GM18870 (cell line): ENCODE measurements around the gene MRPL9.
"Not testable (repeated sequence)": the region's sequence is repeated elsewhere in the genome, so short reads cannot be mapped to it uniquely, and the experiment has no call there.

Source experiments
- ATAC-seq: cut with Tn5 transposase; IDR thresholded peaks from one replicate; pipeline ENCODE4 v1.9.1; 2021; ENCODE audit warnings: moderate library complexity; ENCODE audit not compliant: unreplicated experiment

Gene MRPL9

GRCh38 chr1:151737026-151737425 is 26.3 kb downstream of the MRPL9 start:
- no peak for ATAC-seq

DNA sequence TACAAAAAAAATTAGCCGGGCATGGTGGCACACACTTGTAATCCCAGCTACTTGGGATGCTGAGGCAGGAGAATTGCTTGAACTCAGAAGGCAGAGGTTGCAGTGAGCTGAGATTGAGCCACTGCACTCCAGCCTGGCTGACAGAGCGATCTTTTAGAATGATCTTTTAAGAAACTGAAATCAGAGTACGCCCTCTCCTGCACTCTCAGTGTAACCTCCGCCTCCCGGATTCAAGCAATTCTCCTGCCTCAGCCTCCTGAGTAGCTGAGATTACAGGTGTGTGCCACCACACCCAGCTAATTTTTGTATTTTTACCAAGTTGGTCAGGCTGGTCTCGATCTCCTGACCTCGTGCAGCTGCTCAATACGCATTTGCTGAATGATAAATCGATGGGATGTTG is 29.3 kb downstream of the MRPL9 start:
- ATAC-seq: not testable (repeated sequence)

- no peak for ATAC-seq
These were observed 30.2 kb downstream of the MRPL9 start for GRCh38 chr1:151733126-151733525.

DNA sequence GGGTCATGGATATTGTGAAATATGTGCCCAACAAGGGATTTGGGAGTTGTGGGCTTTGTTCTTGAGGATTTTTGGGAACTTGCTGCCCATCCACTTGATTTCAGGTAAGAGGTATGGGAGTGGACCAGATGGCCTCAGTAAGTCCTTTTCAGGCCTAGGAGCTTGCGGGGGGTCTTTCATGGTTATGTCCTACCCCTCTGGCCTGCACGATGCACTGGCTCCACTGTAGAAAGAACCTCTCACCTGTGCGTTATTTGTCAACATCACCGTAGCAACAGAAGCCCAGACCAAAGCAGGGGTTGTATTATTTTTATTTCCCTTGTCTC is 33.4 kb downstream of the MRPL9 start:
- ATAC-seq: no peak

GRCh38 chr1:151729157-151729965 is 33.9 kb downstream of the MRPL9 start:
- ATAC-seq: no peak

GRCh38 chr1:151728151-151729054 is 34.9 kb downstream of the MRPL9 start:
- ATAC-seq: no peak

DNA sequence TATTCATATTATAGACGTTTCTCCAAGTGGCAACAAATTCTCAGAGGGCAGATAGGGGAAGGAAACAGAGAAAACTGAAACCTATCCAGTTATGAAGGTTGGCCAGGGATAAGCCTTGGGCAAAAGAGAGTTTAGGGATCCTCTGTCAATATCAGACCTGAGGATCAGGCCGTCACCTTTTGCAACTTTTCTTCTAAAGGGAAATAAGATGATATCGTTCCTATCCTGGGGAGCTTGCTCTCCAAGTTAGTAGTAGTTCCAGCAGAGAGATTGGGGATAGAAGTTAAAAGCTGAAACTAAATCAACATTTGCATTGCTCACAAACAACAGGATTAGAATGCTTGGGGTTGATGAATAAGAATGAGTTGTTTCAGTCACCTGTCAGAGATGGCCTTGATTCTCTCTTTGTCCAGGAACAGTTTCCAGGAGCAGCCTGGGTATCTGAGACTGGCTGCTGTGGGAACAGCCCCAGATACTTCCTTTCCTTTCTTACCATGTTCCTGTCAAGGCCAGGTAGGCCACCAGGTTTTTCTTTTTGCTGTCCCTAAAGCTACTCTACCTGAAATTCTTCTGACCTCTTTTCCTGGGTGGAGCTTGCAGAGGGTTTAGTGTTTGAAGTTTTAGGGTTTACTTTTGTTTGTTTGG is 39.4 kb downstream of the MRPL9 start:
- no peak for ATAC-seq

DNA sequence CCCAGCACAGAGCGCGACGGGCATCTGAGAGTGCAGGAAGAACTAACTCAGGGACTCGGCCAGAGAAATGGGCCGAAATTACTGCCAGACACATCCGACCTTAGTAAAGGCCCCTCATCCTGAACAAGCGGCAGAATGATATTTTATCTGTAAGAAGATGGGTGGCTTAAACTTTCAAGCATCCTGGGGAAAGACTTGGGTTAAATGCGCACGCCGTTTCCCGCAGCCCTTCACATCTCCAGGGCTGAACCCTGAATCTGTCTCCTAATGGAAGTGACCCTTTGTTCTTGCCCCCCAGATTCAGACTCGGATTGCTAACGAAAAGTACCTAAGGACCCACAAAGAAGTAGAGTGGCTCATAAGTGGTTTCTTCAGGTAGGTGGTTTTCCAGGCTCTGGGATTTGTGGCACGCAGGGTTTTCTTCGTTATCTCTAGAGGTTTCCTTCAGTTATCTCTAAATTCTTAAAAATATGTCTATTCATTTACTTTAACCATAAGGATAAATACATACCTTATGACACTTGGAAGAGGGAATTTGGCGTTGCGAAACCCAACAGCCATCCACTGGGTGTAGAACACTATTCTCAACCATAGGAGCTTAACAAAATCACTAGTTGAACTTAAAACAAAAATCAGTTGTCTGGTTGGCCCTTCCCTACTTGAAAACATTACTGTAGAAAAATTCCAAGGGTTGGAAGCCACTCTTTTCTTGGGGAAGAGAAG is 41.3 kb downstream of the MRPL9 start:
- ATAC-seq: no peak

DNA sequence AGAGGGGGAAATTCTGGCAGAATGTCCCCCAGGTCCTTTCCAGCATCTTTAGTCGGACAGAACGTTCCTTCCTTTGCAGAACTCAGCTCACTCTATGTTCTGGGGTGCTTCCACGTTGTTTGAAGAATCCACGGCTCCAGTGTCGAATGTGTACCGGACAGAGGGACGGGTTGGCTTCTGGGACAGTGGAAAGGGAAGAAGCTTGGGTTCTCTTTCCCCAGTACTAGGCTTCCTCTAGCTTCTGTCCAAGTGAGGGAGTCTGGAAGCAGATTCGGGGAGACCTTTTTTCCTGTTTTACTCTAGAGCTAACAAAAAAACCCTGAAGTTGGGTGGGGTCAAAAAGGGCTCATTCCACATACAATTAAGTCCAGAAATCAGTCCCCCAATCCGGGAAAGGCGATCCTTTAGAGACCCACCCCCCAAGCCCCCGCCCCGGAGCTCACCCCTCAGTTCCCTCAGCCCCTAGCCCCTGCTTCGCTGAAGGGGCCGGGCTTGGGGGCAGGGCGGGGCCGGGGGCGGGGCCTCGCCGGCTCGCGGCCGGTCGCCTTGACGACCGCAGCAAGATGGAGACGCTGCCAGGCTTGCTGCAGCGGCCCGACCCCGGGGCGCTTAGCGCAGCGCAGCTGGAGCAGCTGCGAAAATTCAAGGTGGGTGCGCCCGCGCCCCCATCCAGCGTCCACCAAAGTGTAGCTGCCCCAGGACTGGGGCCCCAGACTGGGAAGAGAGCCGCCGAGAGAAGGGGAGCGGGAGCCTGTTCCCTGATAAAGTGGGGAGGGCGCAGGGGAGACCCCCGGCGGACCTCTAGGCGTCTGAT is 42.1 kb downstream of the MRPL9 start, which contains the start of gene RIIAD1:
RIIAD1 (plus strand) TSS at position 549 of the 814 bp plus-strand sequence; CDS start at position 564, 15 bp downstream.
- no peak for ATAC-seq

DNA sequence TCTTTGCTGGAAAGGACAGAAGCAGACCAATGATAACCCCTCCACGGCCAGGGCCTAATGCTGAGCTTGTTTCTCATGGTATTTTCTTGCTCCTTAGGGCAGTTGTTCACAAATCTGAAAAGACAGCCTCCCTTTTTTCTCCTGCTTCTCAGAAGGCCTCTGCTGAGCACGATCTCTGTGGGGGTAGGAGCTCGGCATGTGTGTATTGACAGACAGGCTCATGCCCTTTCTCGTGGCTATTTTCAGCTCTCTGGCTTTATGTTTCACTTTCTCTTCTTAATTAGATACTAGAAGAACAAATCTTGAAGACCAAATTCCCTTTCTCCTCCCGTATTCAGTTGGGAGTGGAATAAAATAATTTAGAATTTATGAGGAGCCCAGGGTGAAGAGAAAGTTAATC is 42.7 kb downstream of the MRPL9 start:
- no peak for ATAC-seq

GRCh38 chr1:151720125-151720524 is 43.2 kb downstream of the MRPL9 start:
- no peak for ATAC-seq

DNA sequence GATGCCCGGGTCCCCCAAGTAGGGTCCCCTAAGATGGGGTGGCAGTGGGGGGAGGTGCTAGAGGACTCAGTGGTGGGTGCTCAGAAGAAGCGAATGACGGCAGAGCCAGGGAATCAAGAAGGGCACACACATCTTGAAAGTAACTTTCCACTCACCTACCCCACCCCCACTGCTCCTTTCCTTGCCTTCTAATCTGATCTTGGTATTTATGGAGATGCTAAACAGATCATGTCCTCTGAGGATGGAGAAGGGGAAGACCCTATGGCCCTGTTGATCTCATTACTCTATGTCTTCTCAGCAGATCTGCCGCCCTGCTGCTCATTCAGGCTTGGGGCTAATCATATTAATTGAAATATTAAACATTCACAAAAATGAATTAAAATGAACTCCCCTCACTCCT is 44.6 kb downstream of the MRPL9 start:
- no peak for ATAC-seq

- no peak for ATAC-seq
These were observed 45.3 kb downstream of the MRPL9 start for GRCh38 chr1:151718011-151718431.

DNA sequence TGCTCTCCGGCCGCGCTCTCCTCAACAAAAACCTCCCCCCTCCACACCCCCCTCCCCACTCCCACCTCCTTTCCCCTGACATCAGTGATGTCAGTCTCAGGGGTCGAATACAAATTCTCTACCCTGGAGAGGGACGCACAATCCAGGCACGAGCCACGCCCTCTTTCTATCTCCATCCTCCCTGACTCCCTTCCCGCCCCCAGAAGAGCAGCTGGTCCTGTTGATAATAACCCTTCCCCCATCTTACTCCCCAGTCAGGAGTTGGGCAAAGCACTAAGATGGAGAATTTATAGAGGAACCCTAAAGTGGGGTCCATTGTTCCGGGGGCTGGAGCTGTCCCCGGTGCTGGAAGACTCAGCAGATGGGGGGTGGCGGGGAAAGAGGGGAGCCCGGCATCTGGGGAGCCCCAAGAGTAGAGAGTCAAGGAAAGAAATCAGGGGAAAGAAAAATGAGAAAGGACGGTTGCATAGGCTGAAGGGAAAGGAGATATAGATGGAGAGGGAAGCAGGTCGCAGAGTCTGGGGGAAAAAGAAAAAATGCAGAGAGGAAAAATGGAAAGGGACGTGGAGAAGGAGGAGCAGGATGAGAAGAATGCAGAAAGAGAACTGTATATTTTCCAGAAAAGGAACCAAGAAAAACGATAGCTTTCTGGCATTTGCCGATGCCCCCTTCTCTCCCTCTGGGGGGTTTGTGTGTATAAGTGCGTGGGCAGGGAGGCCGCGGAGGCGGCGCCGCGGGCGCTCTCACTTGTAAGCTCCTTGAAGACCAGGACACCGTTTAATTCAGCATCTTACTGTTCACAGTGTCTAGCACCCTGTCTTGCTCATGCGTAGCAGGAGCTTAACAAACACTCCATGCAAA is 46.3 kb downstream of the MRPL9 start, which contains the start of gene CELF3:
CELF3 (minus strand) TSS at position 33 of the 861 bp plus-strand sequence. CDS start 783 bp downstream, outside the sequence.
- ATAC-seq: no peak

DNA sequence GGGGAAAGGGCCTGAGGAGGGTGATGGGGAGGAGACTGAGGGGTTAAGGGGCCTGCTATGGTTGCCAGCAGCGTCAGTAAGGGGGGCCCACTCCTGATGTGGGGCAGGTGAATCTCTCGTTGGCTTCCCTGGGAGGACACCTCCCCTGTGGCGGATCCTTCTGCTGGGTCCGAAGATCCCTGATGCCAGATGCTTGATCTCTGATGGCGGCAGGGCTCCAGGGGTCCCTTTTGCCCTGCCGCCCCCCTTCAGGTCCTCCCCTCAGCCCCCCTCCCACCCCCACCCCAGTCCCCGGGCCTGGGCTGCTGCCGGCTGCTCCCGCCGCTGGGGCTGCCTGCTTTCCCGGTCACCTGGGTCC is 46.9 kb downstream of the MRPL9 start:
- ATAC-seq: no peak

DNA sequence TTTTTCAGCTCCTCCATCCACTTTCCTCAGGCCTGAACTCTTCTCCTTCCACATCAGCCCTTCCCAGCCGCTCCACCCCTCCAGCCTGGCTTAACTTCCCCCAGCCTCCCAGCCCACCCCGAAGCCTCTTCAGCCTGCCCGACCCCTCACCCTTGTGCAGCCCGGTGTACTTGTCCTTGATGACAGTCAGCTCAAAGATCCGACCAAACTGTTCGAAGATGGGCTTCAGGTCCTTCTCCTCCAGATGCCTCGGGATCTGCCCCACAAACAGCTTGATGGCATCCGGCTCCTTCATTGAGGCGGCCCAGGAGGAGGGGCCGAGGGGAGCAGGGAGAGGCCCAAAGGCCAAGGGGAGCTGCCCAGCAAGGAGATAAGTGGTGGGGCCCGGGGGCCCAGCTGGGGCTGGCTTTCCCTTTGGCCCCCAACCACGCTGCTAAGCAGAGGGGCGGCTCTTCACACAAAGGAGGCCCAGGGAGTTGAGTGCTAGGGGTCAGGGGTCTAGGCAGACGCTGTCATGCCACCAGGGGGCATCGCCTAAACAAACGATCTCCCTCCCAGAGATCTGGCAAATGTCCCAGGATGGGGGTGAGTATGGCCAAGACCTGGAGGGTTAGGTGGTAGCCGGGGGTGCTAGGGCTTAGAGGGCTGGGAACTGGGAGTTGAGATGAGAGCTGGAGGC is 47.4 kb downstream of the MRPL9 start:
- ATAC-seq: no peak

DNA sequence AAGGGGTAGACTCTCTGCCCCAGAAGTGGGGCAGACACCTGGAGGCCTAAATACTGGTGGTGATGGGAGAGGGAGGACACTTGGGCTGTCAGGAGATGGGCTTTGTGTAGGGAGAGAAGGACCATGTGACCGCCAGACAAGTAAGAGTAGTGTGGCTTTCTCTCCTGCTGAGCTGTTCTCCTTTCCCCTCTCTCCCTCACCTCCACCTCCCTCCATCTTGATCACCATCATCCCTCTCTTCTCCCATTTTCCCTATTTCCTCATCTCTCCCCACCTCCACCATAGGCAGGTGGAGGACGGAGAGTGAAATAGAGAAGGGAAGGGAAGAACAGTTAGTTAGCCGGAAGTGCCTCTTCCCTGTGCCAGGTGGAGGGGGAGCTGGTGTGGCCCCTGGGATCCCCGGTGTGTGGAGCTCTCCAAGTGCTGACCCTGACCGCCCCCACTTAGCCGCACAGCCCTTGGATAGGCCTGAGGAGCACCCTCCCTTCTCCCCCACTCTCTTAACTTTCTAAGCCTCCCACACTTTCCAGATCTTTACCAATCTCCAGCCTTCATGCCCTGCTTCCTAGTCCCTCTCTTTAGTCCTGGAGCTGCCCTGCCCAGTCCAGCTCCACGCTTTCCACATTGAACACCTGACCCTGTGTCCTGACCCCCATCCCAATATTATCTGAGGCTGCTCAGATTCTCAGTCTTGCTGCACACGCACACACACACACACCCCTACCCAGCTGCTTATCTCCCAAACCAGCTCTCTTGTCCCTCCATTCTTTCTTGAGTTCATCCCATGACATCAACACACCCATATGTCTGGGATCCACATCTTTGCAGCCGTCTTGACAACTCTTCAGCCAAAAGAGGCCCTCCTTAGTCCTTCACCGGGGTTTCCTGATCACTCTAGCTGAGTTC is 48.2 kb downstream of the MRPL9 start:
- no peak for ATAC-seq
